Loucy (cell line): ENCODE results near the gene FHIT.

Experiments used
- H2AFZ ChIP-seq: fragments of 200-600 bp; sonication (generic); 2 replicates; pipeline ENCODE4 v1.6.0; 2016; ENCODE audit warnings: antibody characterized with exemption, mild to moderate bottlenecking, low read length, moderate library complexity
- H3F3A ChIP-seq: fragments of 200-600 bp; 2 replicates; pipeline ENCODE4 v1.6.0; 2016; ENCODE audit warnings: antibody characterized with exemption, low read depth, mild to moderate bottlenecking
- H3K27me3 ChIP-seq: fragments of 200-600 bp; sonication (generic); 2 replicates; pipeline ENCODE4 v1.6.1; 2014; ENCODE audit warnings: low read length, mild to moderate bottlenecking; ENCODE audit not compliant: insufficient read depth, poor library complexity, severe bottlenecking
- H3K36me3 ChIP-seq: fragments of 200-600 bp; sonication (generic); 2 replicates; pipeline ENCODE4 v1.6.1; 2016; ENCODE audit warnings: low read length; ENCODE audit not compliant: insufficient read depth
- H3K4me1 ChIP-seq: fragments of 200-600 bp; sonication (generic); 2 replicates; pipeline ENCODE4 v1.5.1; 2014; ENCODE audit warnings: low read length, mild to moderate bottlenecking; ENCODE audit not compliant: insufficient read depth, poor library complexity, severe bottlenecking
- H3K4me2 ChIP-seq: fragments of 200-600 bp; sonication (generic); 2 replicates; pipeline ENCODE4 v1.6.0; 2014; ENCODE audit warnings: antibody characterized with exemption, low read length, low read depth, mild to moderate bottlenecking; ENCODE audit not compliant: poor library complexity, severe bottlenecking
- H3K4me3 ChIP-seq: fragments of 200-600 bp; sonication (generic); 2 replicates; pipeline ENCODE4 v1.5.1; 2014; ENCODE audit warnings: low read length, mild to moderate bottlenecking, mixed read lengths; ENCODE audit not compliant: poor library complexity, severe bottlenecking
- H3K79me2 ChIP-seq: fragments of 200-600 bp; sonication (generic); 2 replicates; pipeline ENCODE4 v1.6.1; 2014; ENCODE audit warnings: low read length; ENCODE audit not compliant: insufficient read depth
- H3K9ac ChIP-seq: fragments of 200-600 bp; sonication (generic); 2 replicates; pipeline ENCODE4 v1.6.0; 2014; ENCODE audit warnings: mild to moderate bottlenecking, low read depth, low read length, moderate library complexity; ENCODE audit not compliant: poor library complexity, severe bottlenecking
- H3K9me2 ChIP-seq: fragments of 200-600 bp; sonication (generic); replicated peaks from 2 replicates; pipeline ENCODE4 v1.6.1; 2016; ENCODE audit warnings: low read depth, low read length, mixed read lengths
- H3K9me3 ChIP-seq: fragments of 200-600 bp; sonication (generic); 2 replicates; pipeline ENCODE4 v1.6.1; 2014; ENCODE audit warnings: mild to moderate bottlenecking, antibody characterized with exemption, low read length, low read depth; ENCODE audit not compliant: insufficient read depth
- H4K20me1 ChIP-seq: fragments of 200-600 bp; sonication (generic); 2 replicates; pipeline ENCODE4 v1.6.0; 2014; ENCODE audit warnings: antibody characterized with exemption, low read length, mild to moderate bottlenecking; ENCODE audit not compliant: insufficient read depth, poor library complexity, severe bottlenecking
- CTCF ChIP-seq: fragments of 200-600 bp; sonication (generic); conservative IDR thresholded peaks from 2 replicates; pipeline ENCODE4 v1.5.1; 2014; ENCODE audit warnings: mild to moderate bottlenecking, antibody characterized with exemption, low read length
- EZH2phosphoT487 ChIP-seq: fragments of 200-600 bp; IDR thresholded peaks from 2 replicates; pipeline ENCODE4 v1.6.1; 2018; ENCODE audit warnings: antibody characterized with exemption, mild to moderate bottlenecking, moderate library complexity, borderline replicate concordance

FHIT gene

DNA sequence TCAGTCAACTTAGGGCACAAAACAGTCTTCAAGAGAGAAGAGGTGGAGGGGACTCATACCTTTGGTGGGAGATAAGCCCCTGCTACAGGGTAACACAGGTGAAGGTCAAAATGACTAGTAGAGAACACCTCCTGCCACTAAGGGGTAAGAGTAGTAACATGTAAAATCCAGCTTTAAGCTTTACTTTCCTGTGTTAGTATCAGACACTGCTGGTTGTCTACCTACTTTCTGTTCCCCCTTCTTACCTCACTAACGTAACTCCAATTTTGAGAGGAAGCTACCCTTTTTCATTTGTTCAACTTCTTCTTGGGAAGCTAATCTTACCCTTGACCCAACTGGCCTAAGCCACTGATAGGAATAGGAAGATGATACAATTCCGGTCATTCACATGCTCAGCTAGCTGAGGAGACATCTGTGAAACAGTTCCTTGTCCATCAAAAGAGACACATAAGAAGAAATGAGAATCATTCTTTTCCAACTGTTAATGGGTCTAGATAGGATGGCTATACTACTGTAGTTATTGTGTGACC is 1374.7 kb downstream of the FHIT start:
- Histone ChIP-seq H2AFZ (no peak overlapping the region), H3K36me3 (no peaks in the 10 kb centered on the region), H3K4me1 (peaks cover 25% of the 10 kb centered on the region), H3K4me3 (no peak overlapping the region), H3F3A (no peaks in the 10 kb centered on the region), H3K9me3 (no peaks in the 10 kb centered on the region), H3K9ac (no peak overlapping the region), H3K79me2 (no peaks in the 10 kb centered on the region), H4K20me1 (no peaks in the 10 kb centered on the region), H3K4me2 (no peak overlapping the region), H3K27me3 (no peaks in the 10 kb centered on the region), H3K9me2 (no peaks in the 10 kb centered on the region)
- TF ChIP-seq CTCF = no peak
- no peak for TF ChIP-seq EZH2phosphoT487

- Histone ChIP-seq H3K9me3 (no peaks in the 10 kb centered on the region), H3K27me3 (no peaks in the 10 kb centered on the region), H3K4me2 (no peak overlapping the region), H3K9ac (no peak overlapping the region), H2AFZ (no peak overlapping the region), H3K4me3 (no peak overlapping the region), H3F3A (no peaks in the 10 kb centered on the region), H3K79me2 (no peaks in the 10 kb centered on the region), H3K9me2 (no peaks in the 10 kb centered on the region), H3K4me1 (peaks cover 10% of the 10 kb centered on the region), H4K20me1 (no peaks in the 10 kb centered on the region), H3K36me3 (no peaks in the 10 kb centered on the region)
- TF ChIP-seq CTCF (no peak), EZH2phosphoT487 (no peak)
Measured at GRCh38 chr3:59873576-59874230, 1377.5 kb downstream of the FHIT start.

GRCh38 chr3:59872128-59872527 is 1379.1 kb downstream of the FHIT start:
- Histone ChIP-seq H3K9ac (no peak overlapping the region), H3K27me3 (no peaks in the 10 kb centered on the region), H3K4me2 (no peak overlapping the region), H3K79me2 (no peaks in the 10 kb centered on the region), H3K4me1 (peaks cover 10% of the 10 kb centered on the region), H3K4me3 (no peak overlapping the region), H3F3A (no peaks in the 10 kb centered on the region), H2AFZ (no peak overlapping the region), H3K36me3 (no peaks in the 10 kb centered on the region), H4K20me1 (no peaks in the 10 kb centered on the region), H3K9me3 (no peaks in the 10 kb centered on the region), H3K9me2 (no peaks in the 10 kb centered on the region)
- no peak for TF ChIP-seq CTCF
- TF ChIP-seq EZH2phosphoT487 = no peak
